ENCODE data around the gene LTV1. TPM values are rescaled to one million over a fixed set of nuclear protein-coding genes. Genes with fewer than 3 reads are reported as not detected.
A peak's percentile ranks its signal among the peaks of the same experiment; 100 is the strongest.

The LTV1 gene
- total and polyA plus RNA-seq, 9 of the 15 experiments (the other 6 are each of a cell fraction or from before 2014, with no cell fraction given): 57.9 to 162 (median 119) TPM

- TF ChIP-seq, protein P1, sequence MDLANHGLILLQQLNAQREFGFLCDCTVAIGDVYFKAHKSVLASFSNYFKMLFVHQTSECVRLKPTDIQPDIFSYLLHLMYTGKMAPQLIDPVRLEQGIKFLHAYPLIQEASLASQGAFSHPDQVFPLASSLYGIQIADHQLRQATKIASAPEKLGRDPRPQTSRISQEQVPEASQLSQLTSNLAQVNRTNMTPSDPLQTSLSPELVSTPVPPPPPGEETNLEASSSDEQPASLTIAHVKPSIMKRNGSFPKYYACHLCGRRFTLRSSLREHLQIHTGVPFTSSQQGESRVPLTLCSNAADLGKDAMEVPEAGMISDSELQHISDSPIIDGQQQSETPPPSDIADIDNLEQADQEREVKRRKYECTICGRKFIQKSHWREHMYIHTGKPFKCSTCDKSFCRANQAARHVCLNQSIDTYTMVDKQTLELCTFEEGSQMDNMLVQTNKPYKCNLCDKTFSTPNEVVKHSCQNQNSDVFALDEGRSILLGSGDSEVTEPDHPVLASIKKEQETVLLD (IDR thresholded peaks at IDR 0.05): peak; percentile 82
- TF ChIP-seq MYC (IDR thresholded peaks at IDR 0.05; ENCODE audit: low read depth, low read length): peak; percentile 99
- TF ChIP-seq MYC (CRISPR knock-in tag; IDR thresholded peaks at IDR 0.05; ENCODE audit: borderline replicate concordance, low read depth): peak; percentile 99
- TF ChIP-seq HEY1 (CRISPR knock-in tag; IDR thresholded peaks at IDR 0.05; ENCODE audit: borderline replicate concordance): no peak; the same call in 1 of the 2 replicates
- TF ChIP-seq MBD2 (IDR thresholded peaks at IDR 0.05; ENCODE audit: borderline replicate concordance, low read depth): 0 out of 2 replicates have a peak, but pooled peaks have one; percentile 17
- TF ChIP-seq ZFX (CRISPR knock-in tag; IDR thresholded peaks at IDR 0.05): peak; percentile 100
- TF ChIP-seq MCM2 (IDR thresholded peaks at IDR 0.05; ENCODE audit: low read depth): no peak
- TF ChIP-seq ESRRA (IDR thresholded peaks at IDR 0.05; ENCODE audit: borderline replicate concordance, low read depth): 0 out of 2 replicates have a peak, but pooled peaks have one; percentile 33
- no peak for TF ChIP-seq TAF15 (IDR thresholded peaks at IDR 0.05; ENCODE audit: low read depth, low read length)
- peak; percentile 77; the same call in 1 of the 2 replicates for TF ChIP-seq NR3C1 (CRISPR knock-in tag; IDR thresholded peaks at IDR 0.05)
- TF ChIP-seq MAFG (tag; conservative IDR thresholded peaks at IDR 0.05): no peak
- TF ChIP-seq SRF (CRISPR knock-in tag; IDR thresholded peaks at IDR 0.05): peak in 1 of 2 experiments; percentile 85; a peak in 2 of 4 replicates
- no peak for TF ChIP-seq TSHZ1 (CRISPR knock-in tag; IDR thresholded peaks at IDR 0.05)
- TF ChIP-seq HDAC6 (IDR thresholded peaks at IDR 0.05; ENCODE audit: low read depth, low read length): no peak
- TF ChIP-seq, protein P2, sequence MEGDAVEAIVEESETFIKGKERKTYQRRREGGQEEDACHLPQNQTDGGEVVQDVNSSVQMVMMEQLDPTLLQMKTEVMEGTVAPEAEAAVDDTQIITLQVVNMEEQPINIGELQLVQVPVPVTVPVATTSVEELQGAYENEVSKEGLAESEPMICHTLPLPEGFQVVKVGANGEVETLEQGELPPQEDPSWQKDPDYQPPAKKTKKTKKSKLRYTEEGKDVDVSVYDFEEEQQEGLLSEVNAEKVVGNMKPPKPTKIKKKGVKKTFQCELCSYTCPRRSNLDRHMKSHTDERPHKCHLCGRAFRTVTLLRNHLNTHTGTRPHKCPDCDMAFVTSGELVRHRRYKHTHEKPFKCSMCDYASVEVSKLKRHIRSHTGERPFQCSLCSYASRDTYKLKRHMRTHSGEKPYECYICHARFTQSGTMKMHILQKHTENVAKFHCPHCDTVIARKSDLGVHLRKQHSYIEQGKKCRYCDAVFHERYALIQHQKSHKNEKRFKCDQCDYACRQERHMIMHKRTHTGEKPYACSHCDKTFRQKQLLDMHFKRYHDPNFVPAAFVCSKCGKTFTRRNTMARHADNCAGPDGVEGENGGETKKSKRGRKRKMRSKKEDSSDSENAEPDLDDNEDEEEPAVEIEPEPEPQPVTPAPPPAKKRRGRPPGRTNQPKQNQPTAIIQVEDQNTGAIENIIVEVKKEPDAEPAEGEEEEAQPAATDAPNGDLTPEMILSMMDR (IDR thresholded peaks at IDR 0.05 in 2 of 3, conservative IDR thresholded peaks at IDR 0.05 in 1 of 3; ENCODE audit: insufficient read depth in 2 of 3, low read depth in 1 of 3, low read length in 3 of 3): peak in 2 of 3 experiments; percentile 4 to 32; a peak in 2 of 6 replicates
- peak in 1 of 2 experiments; percentile 36; a peak in 2 of 3 replicates for TF ChIP-seq CBX3 (IDR thresholded peaks at IDR 0.05; ENCODE audit: borderline replicate concordance in 1 of 2, low read length in 2 of 2)
- TF ChIP-seq RNF2 (IDR thresholded peaks at IDR 0.05): peak; percentile 86; the same call in 1 of the 2 replicates
- TF ChIP-seq, protein P3, sequence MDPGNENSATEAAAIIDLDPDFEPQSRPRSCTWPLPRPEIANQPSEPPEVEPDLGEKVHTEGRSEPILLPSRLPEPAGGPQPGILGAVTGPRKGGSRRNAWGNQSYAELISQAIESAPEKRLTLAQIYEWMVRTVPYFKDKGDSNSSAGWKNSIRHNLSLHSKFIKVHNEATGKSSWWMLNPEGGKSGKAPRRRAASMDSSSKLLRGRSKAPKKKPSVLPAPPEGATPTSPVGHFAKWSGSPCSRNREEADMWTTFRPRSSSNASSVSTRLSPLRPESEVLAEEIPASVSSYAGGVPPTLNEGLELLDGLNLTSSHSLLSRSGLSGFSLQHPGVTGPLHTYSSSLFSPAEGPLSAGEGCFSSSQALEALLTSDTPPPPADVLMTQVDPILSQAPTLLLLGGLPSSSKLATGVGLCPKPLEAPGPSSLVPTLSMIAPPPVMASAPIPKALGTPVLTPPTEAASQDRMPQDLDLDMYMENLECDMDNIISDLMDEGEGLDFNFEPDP (CRISPR knock-in tag; IDR thresholded peaks at IDR 0.05): no peak
- TF ChIP-seq NFRKB (IDR thresholded peaks at IDR 0.05; ENCODE audit: low read depth): peak; percentile 78; the same call in 1 of the 2 replicates
These were observed at the start of gene LTV1 (continued) for GRCh38 chr6:143842902-143843676.
